Astrocyte (in vitro differentiated cells and primary cell): Measurements from ENCODE around the gene LRRC47. TPM values are rescaled to one million over a fixed set of nuclear protein-coding genes. Genes with fewer than 3 reads are reported as not detected.

Experiments
- DNase-seq: peaks from one replicate; pipeline ENCODE4 v3.0.0-alpha.2; 2010; ENCODE audit warnings: low read depth
- FAIRE-seq: peaks from 2 replicates; lab custom pipeline; 2011; peaks lifted over from hg19 to GRCh38; lab: Jason Lieb, UNC
- H2AFZ ChIP-seq: 2 replicates; pipeline ENCODE4 v1.6.0; 2012; ENCODE audit warnings: low read depth, low read length, inconsistent platforms
- H3K27ac ChIP-seq: 2 replicates; pipeline ENCODE4 v1.5.1; 2011; ENCODE audit warnings: low read depth, low read length, inconsistent platforms
- H3K27me3 ChIP-seq: 2 replicates; pipeline ENCODE4 v1.6.0; 2011; ENCODE audit warnings: low read length, inconsistent platforms; ENCODE audit not compliant: insufficient read depth
- H3K36me3 ChIP-seq: 2 replicates; pipeline ENCODE4 v1.5.1; 2011; ENCODE audit warnings: low read length, inconsistent platforms; ENCODE audit not compliant: insufficient read depth
- H3K4me1 ChIP-seq: 2 replicates; pipeline ENCODE4 v1.5.1; 2011; ENCODE audit warnings: low read length, inconsistent platforms; ENCODE audit not compliant: insufficient read depth
- H3K4me2 ChIP-seq: 2 replicates; pipeline ENCODE4 v1.6.0; 2012; ENCODE audit warnings: low read length, inconsistent platforms
- H3K4me3 ChIP-seq: 2 replicates; pipeline ENCODE4 v1.5.1; 2011; ENCODE audit warnings: low read depth, mild to moderate bottlenecking, low read length, inconsistent platforms; ENCODE audit not compliant: insufficient read depth
- H3K79me2 ChIP-seq: 2 replicates; pipeline ENCODE4 v1.6.0; 2012; ENCODE audit warnings: mild to moderate bottlenecking, low read length, inconsistent platforms; ENCODE audit not compliant: insufficient read depth
- H3K9ac ChIP-seq: 2 replicates; pipeline ENCODE4 v1.6.0; 2012; ENCODE audit warnings: mild to moderate bottlenecking, low read length, inconsistent platforms
- H3K9me3 ChIP-seq: 2 replicates; pipeline ENCODE4 v1.5.1; 2012; ENCODE audit warnings: low read depth, mild to moderate bottlenecking, low read length, inconsistent platforms; ENCODE audit not compliant: insufficient read depth
- H4K20me1 ChIP-seq: 2 replicates; pipeline ENCODE4 v1.6.0; 2012; ENCODE audit warnings: low read length, inconsistent platforms; ENCODE audit not compliant: insufficient read depth
- H3K27ac Mint-ChIP-seq: one replicate; pipeline ENCODE4 v1.8.0; 2021; ENCODE audit warnings: mild to moderate bottlenecking, mixed read lengths; ENCODE audit not compliant: unreplicated experiment
- H3K27me3 Mint-ChIP-seq: one replicate; pipeline ENCODE4 v1.8.0; 2021; ENCODE audit warnings: low read depth, mixed read lengths; ENCODE audit not compliant: unreplicated experiment
- H3K36me3 Mint-ChIP-seq: one replicate; pipeline ENCODE4 v1.8.0; 2021; ENCODE audit warnings: low read depth, mixed read lengths; ENCODE audit not compliant: unreplicated experiment
- H3K4me1 Mint-ChIP-seq: one replicate; pipeline ENCODE4 v1.8.0; 2021; ENCODE audit warnings: low read depth, mixed read lengths; ENCODE audit not compliant: unreplicated experiment
- H3K4me3 Mint-ChIP-seq: one replicate; pipeline ENCODE4 v1.8.0; 2021; ENCODE audit warnings: mild to moderate bottlenecking, moderate library complexity, mixed read lengths; ENCODE audit not compliant: unreplicated experiment
- H3K9me3 Mint-ChIP-seq: one replicate; pipeline ENCODE4 v1.8.0; 2021; ENCODE audit warnings: mild to moderate bottlenecking, mixed read lengths; ENCODE audit not compliant: unreplicated experiment
- EZH2 ChIP-seq: IDR thresholded peaks from 2 replicates; pipeline ENCODE4 v1.6.1; 2012; ENCODE audit warnings: mild to moderate bottlenecking, low read length, inconsistent platforms; ENCODE audit not compliant: insufficient read depth
- total RNA-seq: library from RNA; stranded (reverse); gene quantifications from 2 replicates; pipeline ENCODE4 v1.2.1, GENCODE V29; 2021
- TF ChIP-seq, protein P1 (sequence below): IDR thresholded peaks from 2 replicates; pipeline ENCODE4 v1.5.1; 2011; ENCODE audit warnings: low read depth, mild to moderate bottlenecking, inconsistent platforms, low read length, moderate library complexity; ENCODE audit not compliant: insufficient read depth

LRRC47 gene
- total RNA-seq, 1 donor from 2014 or later, result 51.5 TPM

- H3K36me3 Mint-ChIP-seq, result peaks cover 15% of the 10 kb centered on the region
- Histone ChIP-seq H4K20me1 (peaks cover 65% of the 10 kb centered on the region), H3K27me3 (no peaks in the 10 kb centered on the region), H3K9ac (no peak overlapping the region), H3K4me3 (no peak overlapping the region), H3K4me2 (no peak overlapping the region), H3K27ac (no peak overlapping the region), H3K9me3 (no peaks in the 10 kb centered on the region), H3K36me3 (peaks cover 11% of the 10 kb centered on the region), H3K4me1 (no peaks in the 10 kb centered on the region), H2AFZ (no peak overlapping the region), H3K79me2 (peaks cover 42% of the 10 kb centered on the region)
- H3K9me3 Mint-ChIP-seq, result no peaks in the 10 kb centered on the region
- FAIRE-seq (no peak), DNase-seq (no peak)
- H3K27me3 Mint-ChIP-seq, result no peaks in the 10 kb centered on the region
- TF ChIP-seq, protein P1, sequence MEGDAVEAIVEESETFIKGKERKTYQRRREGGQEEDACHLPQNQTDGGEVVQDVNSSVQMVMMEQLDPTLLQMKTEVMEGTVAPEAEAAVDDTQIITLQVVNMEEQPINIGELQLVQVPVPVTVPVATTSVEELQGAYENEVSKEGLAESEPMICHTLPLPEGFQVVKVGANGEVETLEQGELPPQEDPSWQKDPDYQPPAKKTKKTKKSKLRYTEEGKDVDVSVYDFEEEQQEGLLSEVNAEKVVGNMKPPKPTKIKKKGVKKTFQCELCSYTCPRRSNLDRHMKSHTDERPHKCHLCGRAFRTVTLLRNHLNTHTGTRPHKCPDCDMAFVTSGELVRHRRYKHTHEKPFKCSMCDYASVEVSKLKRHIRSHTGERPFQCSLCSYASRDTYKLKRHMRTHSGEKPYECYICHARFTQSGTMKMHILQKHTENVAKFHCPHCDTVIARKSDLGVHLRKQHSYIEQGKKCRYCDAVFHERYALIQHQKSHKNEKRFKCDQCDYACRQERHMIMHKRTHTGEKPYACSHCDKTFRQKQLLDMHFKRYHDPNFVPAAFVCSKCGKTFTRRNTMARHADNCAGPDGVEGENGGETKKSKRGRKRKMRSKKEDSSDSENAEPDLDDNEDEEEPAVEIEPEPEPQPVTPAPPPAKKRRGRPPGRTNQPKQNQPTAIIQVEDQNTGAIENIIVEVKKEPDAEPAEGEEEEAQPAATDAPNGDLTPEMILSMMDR, result no peak
- TF ChIP-seq EZH2, result no peak
- peaks cover 7% of the 10 kb centered on the region for H3K4me1 Mint-ChIP-seq
- no peak overlapping the region for H3K27ac Mint-ChIP-seq
- no peak overlapping the region for H3K4me3 Mint-ChIP-seq
Measured at GRCh38 chr1:3786468-3787348, 9.6 kb downstream of the LRRC47 start.

GRCh38 chr1:3785456-3786157 lies 10.7 kb downstream of the LRRC47 start:
- H3K4me1 Mint-ChIP-seq, result peaks cover 7% of the 10 kb centered on the region
- Histone ChIP-seq H3K4me3 (no peak overlapping the region), H3K4me1 (no peaks in the 10 kb centered on the region), H3K9ac (no peak overlapping the region), H3K4me2 (no peak overlapping the region), H3K27me3 (no peaks in the 10 kb centered on the region), H4K20me1 (peaks cover 57% of the 10 kb centered on the region), H3K9me3 (no peaks in the 10 kb centered on the region), H2AFZ (no peak overlapping the region), H3K79me2 (peaks cover 35% of the 10 kb centered on the region), H3K36me3 (peaks cover 16% of the 10 kb centered on the region), H3K27ac (no peak overlapping the region)
- no peak overlapping the region for H3K27ac Mint-ChIP-seq
- H3K9me3 Mint-ChIP-seq, result no peaks in the 10 kb centered on the region
- H3K4me3 Mint-ChIP-seq, result no peak overlapping the region
- TF ChIP-seq, protein P1, result no peak
- no peak for TF ChIP-seq EZH2
- H3K27me3 Mint-ChIP-seq, result no peaks in the 10 kb centered on the region
- FAIRE-seq, result no peak
- peaks cover 19% of the 10 kb centered on the region for H3K36me3 Mint-ChIP-seq
- no peak for DNase-seq
